Sigmoid colon (tissue), 4 donors: ENCODE measurements around the gene TBX3.

ENCODE experiments used
- EP300 ChIP-seq, 4 donors: sonication (generic); formaldehyde crosslinking; IDR thresholded peaks; one replicate each; pipeline ENCODE4 v1.6.1; 2017; ENCODE audit warnings: antibody characterized with exemption in 4 of 4
- POLR2AphosphoS5 ChIP-seq, 4 donors: sonication (generic); formaldehyde crosslinking; IDR thresholded peaks; one replicate each; pipeline ENCODE4 v1.6.1; 2017; ENCODE audit warnings: antibody characterized with exemption in 4 of 4
- TF ChIP-seq, protein P1 (sequence below), 4 experiments: fragments of 450-650 bp in 3 of 4; fragments of 200-600 bp in 1 of 4; IDR thresholded peaks; one replicate each; pipeline ENCODE4 v1.5.1; 2016 to 2019; ENCODE audit warnings: antibody characterized with exemption in 4 of 4, mild to moderate bottlenecking in 3 of 4, moderate library complexity in 2 of 4

DNA sequence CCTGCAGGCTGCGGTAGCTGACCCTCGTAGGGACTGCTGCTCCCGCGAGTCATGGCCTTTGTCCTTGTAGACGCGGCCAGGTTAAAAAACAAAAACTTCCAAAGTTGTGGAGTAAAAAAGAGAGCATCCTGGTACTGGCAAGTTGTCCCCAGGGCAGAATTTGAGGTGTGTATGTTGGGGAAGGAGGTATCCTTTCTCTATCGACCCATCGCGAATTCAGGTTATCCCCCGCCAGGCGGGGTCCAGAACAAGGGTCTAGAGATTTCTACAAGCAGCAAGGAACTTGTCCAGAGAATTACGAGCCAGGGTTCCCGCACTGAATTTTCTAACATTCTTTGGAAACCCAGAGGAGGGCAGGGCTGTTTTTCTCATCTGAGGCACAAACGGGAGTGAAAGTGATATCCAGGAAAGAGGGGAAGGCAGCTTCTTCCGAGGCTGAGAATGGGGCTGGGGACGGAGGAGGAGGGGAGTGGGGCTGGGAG, 16.3 kb downstream of the TBX3 start:
- TF ChIP-seq EP300 (IDR thresholded peaks at IDR 0.05) (no peak), POLR2AphosphoS5 (IDR thresholded peaks at IDR 0.05) (no peak)
- TF ChIP-seq, protein P1, sequence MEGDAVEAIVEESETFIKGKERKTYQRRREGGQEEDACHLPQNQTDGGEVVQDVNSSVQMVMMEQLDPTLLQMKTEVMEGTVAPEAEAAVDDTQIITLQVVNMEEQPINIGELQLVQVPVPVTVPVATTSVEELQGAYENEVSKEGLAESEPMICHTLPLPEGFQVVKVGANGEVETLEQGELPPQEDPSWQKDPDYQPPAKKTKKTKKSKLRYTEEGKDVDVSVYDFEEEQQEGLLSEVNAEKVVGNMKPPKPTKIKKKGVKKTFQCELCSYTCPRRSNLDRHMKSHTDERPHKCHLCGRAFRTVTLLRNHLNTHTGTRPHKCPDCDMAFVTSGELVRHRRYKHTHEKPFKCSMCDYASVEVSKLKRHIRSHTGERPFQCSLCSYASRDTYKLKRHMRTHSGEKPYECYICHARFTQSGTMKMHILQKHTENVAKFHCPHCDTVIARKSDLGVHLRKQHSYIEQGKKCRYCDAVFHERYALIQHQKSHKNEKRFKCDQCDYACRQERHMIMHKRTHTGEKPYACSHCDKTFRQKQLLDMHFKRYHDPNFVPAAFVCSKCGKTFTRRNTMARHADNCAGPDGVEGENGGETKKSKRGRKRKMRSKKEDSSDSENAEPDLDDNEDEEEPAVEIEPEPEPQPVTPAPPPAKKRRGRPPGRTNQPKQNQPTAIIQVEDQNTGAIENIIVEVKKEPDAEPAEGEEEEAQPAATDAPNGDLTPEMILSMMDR (IDR thresholded peaks at IDR 0.05): no peak
